HG03565 (cell line): ENCODE data around the gene CXCL16.

ENCODE experiments used
- ATAC-seq: cut with Tn5 transposase; IDR thresholded peaks from one replicate; pipeline ENCODE4 v1.9.1; 2021; ENCODE audit warnings: mild to moderate bottlenecking, moderate library complexity; ENCODE audit not compliant: unreplicated experiment

CXCL16 gene

DNA sequence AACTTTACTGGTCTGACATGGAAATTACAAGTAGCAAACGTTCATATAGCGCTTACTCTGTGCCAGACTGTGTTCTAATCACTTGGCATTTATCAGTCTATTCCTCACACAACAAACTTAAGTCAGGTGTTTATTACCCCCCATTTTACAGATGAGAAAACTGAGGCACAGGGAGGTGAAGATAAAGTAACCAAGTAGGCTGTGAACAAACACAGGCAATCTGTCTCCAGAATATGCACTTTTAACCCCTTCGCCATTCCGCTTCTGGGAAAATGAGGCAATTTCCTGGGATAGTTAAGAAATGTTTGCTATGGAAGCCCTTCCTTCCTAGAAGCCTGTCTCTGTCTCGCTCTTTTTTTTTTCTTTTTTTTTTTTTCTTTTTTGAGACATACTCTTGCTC lies 12.2 kb upstream of the CXCL16 start:
- no peak for ATAC-seq

DNA sequence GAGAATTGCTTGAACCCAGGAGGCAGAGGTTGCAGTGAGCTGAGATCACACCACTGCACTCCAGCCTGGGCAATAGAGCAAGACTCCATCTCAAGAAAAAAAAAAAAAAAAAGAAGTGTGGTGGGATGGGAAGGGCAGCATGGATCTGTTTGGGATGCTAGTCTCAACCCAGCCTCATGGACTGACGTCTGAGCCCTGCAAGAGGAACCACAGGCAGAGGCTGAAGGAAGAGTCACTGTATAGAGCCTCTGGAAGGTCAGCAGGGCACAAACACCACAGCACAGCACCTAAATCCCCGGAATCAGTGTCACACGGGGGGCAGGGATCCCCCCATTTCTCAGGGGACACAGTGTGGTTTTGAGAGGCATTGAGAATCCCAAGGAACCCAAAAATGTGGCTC lies 10.9 kb upstream of the CXCL16 start:
- ATAC-seq, result no peak

DNA sequence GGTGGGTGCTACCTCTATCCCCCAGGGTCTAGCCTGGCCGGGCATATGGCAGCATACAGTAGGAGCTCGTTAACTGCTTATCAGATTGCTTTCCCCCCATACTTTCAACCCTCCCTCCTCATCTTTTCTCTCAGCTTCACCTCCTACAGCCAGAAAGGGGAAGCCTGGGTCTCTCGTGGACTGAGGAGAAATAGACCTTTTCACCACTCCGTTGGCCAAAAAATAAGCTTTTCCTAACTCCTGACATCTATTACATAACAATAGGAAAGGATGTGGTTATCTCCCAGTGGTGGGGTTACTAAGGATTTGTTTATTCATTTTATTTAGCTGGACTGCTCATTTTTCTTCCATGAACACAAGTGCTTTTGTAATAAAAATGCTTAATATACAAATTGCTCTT lies 9.0 kb upstream of the CXCL16 start:
- no peak for ATAC-seq

DNA sequence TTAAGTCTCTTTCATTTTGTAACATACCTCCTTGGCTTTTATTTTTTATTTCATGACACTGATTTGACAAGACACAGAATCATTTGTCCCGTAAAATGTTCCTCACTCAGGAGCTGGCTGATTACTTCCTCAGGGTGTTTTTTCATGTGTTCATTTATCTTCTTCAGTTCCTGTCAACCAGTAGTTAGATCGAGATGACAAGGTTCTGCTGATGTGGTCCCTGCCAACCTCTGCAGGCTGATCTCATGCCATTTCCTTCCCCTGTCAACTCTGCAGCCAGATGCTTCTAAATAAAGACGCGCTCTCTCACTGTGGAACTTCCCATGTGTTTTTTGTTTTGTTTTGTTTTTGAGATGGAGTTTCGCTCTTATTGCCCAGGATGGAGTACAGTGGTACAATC lies 8.1 kb upstream of the CXCL16 start:
- ATAC-seq, result no peak

DNA sequence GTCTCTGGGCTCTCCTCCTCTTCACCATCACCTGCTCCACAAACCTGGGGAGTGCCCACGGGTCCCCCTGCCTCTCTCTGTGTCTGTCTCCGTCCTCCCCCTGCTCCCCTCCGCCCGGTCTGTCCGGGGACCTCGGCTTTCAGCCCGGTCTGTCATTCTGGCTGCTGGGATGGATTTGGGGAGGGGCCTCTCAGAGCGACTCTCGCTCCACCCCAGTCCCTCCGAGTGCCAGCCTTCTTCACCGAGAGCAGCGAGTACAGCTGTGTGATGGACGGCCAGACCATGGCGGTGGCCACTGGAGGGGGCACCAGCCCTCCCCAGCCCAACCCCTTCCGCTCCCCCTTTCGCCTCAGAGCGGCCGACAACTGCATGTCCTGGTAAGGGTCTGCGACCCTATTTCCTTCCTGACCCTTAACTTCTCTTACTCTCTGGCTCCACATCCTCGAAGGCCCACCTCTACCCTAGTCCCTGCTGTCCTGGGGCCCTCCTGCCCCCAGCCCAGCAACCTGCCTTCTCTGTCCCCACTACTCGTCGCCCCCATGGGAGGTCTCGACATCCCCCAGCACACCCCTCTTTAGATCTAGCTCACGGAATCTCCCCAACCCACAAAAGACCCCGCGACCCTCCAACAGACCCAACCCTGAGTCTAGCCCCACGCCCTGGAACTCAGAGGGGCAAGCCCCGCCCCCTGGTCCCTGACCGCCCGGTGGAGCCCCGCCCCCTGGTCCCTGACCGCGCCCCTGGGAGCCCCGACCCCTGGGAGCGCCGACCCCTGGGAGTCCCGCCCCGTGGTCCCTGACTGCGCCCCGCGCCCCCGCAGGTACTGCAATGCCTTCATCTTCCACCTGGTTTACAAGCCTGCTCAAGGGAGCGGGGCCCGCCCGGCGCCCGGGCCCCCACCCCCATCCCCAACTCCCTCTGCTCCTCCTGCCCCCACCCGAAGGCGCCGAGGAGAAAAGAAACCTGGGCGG lies 5.6 kb upstream of the CXCL16 start:
- ATAC-seq, result no peak

DNA sequence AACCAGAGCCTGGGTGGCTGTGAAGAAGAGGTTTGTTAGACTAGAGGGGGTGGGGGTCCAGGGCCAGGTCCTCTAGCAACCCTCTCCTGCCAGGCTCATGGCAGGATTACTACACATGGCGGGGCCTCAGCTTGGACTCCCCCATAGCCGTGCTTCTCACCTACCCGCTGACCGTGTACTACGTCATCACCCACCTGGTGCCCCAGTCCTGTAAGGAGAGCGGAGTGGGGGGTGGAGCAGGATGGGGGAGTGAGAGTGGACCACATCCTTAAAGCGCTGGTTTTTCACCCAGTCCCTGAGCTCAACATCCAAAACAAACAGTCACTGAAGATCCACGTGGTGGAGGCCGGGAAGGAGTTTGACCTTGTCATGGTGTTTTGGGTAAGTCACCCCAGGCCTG lies 4.2 kb upstream of the CXCL16 start:
- no peak for ATAC-seq

DNA sequence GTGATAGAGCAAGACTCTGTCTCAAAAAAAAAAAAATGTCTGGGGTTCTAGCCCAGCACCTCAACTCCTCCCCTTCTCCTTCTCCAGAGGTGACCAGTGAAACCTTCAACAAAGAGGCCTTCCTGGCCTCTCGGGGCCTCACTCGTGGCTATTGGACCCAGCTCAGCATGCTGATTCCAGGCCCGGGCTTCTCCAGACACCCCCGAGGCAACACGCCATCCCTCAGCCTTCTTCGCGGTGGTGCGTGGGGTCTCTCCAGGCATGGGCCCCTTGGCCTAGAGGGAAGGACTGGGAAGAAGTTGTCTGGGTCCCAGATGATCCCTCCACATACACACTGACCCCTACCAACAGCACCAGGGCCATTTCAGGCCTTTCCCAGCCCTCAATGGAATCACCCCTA lies 3.5 kb upstream of the CXCL16 start:
- ATAC-seq, result no peak

DNA sequence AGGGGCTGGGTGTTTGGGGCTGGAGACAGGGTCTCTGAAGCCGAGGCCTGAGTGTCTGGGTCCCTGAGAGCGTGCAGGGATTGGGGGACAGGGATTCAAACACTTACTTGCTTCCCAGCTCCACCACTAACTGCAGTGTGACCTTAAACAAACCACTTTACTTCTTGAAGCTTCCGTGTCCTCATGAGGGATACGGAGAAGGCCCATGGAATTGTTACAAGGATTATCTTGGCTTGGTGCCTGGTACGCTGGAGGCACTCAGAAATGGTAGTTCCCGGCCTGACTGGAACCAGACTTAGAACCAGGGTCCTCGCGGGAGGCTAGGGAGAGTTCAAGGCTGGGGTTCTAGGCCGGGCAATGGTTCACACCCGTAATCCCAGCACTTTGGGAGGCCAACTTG lies 2.9 kb upstream of the CXCL16 start:
- ATAC-seq, result no peak

DNA sequence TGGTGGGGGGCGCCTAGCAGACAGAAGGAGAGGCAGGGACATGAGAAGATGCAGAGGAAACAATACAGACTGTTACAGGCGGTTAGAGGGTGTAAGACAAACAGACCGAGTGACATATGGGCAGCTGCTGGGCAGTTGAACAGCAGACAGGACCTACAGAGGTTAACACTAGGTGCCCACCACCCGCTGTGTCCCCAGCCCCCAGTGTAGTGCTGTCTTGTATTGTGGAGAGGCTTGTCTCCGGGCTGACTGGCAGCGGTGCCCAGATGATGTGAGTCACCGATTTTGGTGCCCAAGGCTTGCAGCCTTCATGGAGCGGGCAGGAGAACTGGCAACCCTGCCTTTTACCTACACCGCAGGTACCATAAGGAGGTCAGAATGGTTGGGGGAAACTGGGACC lies 2.4 kb upstream of the CXCL16 start:
- no peak for ATAC-seq

DNA sequence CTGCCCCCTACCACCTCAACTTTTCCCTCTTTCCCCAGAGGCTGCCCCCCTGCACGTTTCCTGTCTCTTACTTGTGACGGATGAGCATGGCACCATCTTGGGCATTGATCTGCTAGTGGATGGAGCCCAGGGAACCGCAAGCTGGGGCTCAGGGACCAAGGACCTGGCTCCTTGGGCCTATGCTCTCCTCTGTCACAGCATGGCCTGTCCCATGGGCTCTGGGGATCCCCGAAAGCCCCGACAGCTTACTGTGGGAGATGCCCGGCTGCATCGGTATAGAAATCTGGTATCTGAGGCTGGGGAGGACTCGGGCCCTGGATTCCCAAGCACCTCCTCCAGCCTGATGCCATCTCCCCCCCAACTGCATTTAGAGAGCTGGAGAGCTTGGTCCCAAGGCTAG lies 1.8 kb upstream of the CXCL16 start:
- no peak for ATAC-seq

DNA sequence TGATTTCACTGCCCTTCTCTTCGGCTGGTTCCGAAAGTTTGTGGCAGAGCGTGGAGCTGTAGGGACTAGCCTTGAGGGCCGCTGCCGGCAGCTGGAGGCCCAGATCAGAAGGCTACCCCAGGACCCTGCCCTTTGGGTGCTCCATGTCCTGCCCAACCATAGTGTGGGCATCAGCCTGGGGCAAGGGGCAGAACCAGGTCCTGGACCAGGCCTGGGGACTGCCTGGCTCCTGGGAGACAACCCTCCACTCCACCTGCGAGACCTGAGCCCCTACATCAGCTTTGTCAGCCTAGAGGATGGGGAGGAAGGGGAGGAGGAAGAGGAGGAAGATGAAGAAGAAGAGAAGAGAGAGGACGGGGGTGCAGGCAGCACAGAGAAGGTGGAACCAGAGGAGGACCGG lies 856 bp upstream of the CXCL16 start:
- no peak for ATAC-seq

DNA sequence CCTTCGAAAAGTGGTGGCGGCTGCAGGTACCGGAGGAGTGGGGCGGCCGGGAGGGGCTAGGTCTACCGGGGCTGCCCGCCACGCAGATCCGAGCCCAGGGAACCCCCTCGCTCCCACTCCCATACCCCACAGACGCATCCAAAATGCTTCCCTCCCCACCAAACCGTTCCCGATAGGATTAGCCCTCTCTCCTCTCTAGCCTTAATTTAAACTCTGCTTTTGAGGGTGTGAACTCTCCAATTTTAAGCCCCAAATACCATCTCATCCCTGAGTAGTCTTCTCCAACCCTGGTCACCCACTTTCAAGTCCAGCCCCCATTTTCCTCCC lies 260 bp upstream of the CXCL16 start:
- no peak for ATAC-seq

DNA sequence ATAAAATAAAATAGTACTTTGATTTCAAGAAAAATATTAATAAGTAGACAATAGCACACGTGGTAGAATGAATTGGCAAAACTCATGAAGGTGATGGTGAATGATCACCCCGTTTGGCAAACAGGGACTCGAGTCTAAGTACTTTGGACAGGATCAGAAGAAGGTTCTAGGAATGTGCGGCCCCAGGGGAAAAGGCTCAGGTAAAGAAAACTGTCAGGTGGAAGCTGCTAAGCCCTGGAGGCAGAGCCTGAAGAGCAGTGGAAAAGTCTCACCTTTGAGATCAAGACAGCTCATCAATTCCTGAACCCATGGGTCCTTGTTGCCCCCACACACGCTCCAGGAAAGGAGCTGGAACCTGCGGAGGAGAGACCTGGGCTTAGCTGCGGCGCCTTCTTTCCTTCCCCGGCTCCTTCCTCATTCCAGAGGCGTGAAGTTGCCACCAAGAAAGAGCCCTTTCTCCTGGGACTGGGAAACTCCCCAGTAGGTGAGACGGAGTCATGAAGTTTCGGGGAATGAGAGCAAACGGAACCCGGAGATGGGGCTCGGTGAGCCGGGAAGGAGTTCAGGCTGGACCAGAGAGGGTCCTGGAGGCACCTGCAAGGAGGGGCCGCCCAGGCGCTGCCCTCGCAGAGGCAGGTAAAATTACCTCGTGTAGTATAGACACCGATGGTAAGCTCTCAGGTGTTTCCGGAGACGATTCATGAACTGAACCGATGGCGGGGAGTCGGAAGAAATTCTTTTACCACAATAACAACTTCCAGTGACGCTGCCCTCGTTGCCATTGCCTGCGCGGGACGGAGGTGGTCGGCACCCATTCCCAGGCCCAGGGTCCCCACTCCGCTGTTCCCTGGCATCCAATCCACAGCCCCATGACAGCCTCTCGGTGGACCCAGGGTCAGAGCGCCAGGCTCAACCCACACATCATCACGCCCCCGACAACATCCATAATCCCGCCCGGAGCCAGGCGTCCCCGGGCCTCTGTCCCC lies 1.3 kb downstream of the CXCL16 start:
- ATAC-seq, result no peak

DNA sequence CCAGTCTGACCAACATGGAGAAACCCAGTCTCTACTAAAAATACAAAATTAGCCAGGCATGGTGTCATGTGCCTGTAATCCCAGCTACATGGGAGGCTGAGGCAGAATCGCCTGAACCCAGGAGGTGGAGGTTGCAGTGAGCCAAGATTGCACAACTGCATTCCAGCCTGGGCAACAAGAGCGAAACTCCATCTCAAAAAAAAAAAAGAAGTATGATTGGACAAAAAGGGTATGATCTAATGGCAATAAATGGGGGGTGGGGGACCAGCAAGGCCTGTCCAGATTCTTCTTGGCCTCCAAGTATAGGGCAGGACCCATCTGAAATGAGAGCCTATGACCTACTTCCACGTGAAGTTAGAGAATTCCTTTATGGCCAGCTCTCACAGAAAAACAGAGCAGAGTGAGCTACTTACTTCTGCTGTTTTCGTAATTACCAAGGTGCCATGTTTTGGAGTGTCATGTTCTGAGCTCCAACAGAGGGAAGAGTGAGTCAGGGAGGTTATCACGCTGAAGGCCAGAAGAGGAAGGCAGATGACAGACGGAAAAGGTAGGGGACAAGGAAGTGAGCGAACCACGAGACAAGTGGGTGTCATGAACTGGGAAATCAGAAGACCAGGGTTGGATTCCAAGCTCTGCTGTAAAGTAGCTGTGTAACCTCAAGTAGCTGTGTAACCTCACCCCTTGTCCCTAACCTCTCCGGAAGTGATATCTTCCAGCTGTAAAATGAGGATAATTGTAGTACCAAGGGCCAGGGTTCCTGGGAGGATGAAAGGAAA lies 3.7 kb downstream of the CXCL16 start:
- ATAC-seq, result no peak

DNA sequence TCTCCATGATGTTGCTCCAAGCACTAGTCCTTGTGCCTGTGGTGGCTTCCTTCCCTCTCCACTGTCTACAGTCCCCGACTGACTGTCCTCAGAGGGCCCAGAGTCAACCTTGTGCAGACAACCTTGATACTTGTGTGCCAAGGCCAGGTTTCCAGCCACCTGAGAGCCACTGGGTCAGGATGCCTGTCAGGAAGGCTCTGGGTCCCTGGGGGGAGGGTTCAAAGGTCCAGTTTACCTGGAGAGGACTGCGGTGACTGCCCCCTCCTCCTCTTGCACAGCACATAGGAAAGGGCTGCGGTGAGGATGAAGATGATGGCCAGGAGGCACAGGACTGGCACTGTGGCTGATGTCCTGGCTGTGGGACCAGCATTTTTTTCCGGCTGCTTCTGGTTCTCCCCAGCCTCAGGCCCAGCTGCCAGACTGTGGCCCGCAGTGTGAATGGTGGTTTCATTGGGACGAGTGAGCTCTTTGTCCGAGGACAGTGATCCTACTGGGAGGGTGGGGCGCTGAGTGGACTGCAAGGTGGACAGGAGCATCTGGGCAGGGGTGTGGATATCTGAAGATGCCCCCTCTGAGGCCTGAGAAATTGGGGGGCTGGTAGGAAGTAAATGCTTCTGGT lies 4.8 kb downstream of the CXCL16 start:
- no peak for ATAC-seq

DNA sequence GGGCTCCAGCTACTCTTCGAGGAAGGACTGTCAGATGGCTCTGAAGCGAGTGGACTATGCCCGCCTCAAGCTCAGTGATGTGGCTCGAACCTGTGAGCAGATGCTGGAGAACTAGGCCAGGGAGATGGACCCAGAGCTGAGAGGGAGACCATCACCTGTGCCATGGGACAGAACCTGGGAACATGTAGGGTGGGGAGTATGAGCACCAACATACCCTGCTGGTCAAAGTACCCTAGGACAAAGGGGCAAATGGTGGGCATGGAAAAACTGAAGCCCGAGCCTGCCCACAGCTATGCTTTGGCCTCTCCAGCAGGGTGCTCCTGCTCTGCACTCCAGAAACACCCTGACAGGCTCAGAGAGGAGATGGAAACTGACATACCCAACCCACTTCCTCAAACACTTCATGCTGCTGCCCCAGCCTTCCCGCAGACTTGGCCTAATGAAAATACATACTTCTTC lies 6.6 kb downstream of the CXCL16 start:
- ATAC-seq, result no peak

DNA sequence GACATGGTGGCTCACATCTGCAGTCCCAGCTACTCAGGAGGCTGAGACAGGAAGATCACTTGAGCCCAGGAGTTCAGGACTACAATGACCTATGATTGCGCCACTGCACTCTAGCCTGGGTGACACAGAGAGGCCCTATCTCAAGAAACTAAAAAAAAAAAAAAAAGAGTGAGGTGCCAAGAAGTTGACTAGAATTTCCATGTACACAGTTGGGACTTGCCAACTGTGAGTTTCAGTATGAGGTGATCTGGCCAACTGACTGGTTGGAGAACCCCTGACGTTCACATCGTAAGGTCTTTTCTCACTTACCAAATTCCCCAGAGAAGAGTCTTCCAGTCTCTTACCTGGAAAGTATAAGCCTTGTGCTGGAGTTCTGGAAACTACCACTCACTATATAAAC lies 11.6 kb downstream of the CXCL16 start:
- ATAC-seq, result no peak

DNA sequence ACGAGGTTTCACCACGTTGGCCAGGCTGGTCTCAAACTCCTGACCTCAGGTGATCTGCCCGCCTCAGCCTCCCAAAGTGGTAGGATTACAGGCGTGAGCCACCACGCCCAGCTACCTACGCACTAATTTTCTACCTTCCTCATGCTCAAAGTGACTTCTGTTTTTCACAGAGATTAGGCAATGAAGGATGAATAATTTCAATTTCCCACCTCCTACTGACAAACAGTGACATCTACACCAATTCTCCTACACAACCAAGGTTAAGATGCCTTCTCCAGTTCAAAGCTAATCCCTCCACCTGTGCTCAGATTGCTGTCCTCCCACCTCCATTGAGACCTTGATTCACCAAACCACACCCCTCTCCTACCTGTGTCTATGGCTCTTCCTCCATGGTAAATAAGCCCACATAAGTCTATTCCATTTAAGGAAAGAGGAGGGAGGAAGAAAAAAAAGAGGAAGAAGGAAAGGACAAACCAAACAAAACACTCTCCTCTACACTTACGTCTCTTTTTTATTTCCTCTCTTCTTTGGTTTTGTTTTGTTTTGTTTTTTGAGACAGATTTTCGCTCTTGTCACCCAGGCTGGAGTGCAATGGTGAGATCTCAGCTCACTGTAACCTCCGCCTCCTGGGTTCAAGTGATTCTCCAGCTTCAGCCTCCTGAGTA lies 13.9 kb downstream of the CXCL16 start:
- no peak for ATAC-seq

DNA sequence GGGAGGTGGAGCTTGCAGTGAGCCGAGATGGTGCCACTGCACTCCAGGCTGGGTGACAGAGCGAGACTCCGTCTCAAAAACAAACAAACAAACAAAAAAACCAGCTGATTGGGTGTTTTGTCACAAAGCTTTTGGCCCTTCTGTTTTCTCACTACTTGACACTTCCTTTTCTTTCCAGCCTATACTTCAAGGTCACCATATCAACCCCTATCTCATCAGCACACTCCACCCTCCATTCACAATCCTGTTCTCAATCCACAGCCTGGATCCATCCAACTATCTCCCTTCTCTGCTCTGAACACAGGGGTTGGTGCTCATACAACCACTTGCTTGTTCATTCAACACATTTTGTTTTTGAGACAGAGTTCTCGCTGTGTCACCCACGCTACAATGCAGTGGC lies 15.1 kb downstream of the CXCL16 start:
- no peak for ATAC-seq

DNA sequence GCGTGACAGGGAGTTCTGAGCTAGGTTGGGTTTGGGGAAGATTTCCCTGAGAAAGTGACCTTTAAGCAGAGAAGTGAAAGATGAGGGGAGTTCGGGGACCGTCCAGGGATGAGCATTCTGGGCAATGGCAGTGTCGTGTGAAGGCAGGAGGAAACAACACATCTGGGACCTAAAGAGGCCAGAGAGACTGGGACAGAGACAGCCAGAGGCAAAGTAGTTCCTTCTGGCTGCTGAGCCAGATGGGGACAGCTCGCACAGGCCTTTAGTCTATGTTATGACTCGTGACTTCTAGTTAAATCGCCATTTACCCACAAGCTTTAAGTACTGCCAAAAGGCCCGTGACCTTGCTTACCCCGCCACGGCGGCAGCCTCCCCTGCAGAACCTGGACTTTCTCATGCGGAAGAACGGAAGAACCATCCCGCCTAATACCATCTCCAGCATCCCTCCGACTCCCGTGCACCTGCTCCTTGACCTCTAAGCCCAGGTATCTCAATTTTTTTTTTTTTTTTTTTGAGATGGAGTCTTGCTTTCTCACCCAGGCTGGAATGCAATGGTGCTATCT lies 17.0 kb downstream of the CXCL16 start:
- ATAC-seq, result no peak
